Suppressor macrophage (primary cell): ENCODE measurements around the gene CDC20.
"Not testable (repeated sequence)": the region's sequence is repeated elsewhere in the genome, so short reads cannot be mapped to it uniquely, and the experiment has no call there.

Experiments used
- DNase-seq, 4 experiments: peaks; one replicate each; pipeline ENCODE4 v3.0.0-alpha.2; 2020 to 2022

Gene CDC20

GRCh38 chr1:43358121-43358745, 548 bp upstream of the CDC20 start:
- DNase-seq = peak in 2 of 4 experiments; percentile 60 to 71

DNA sequence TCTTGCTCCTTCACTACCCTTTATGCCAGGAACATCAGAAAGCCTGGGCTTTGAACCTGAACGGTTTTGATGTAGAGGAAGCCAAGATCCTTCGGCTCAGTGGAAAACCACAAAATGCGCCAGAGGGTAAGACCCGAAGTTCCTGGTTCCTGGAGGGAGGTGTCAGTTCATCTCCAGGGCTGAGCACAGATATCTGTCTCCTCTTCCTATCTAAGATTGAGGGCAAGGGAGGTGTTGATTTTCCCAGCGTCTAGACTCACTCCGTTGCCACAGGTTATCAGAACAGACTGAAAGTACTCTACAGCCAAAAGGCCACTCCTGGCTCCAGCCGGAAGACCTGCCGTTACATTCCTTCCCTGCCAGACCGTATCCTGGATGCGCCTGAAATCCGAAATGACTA, 915 bp downstream of the CDC20 start:
- no peak for DNase-seq

- DNase-seq = peak in 1 of 4 experiments; percentile 18
Observed at GRCh38 chr1:43360616-43361015, 1.8 kb downstream of the CDC20 start.

- DNase-seq = peak; percentile 44 to 65 (median 58)
Observed at GRCh38 chr1:43363283-43363934, 4.6 kb downstream of the CDC20 start.

DNA sequence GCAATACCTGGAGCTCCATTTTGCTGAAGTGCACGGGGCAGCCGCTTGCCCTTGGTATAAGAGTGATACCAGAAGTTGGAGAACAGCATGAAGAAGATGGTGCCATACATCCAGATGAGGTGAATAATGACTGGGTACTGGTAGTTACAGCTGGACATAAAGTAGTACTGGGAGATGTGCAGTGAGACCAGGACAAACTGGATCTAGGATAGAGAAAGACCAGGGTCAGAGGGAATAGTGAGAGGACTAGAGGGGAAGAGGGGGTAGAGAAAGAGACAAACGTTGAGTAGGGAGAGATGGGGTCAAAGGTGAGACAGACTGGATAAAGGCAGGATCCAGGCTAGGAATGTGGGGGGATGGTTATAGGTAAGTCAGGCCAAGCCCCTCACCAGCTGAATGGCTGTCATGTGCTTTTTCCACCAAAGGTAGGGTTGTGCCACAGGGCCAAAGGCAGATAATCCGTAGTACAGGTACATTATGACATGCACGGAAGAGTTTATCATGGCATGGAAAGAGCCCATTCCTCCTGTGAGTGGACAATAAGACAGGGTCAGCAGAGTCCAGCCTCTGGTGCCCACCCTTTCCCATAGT, 5.2 kb downstream of the CDC20 start:
- no peak for DNase-seq

DNA sequence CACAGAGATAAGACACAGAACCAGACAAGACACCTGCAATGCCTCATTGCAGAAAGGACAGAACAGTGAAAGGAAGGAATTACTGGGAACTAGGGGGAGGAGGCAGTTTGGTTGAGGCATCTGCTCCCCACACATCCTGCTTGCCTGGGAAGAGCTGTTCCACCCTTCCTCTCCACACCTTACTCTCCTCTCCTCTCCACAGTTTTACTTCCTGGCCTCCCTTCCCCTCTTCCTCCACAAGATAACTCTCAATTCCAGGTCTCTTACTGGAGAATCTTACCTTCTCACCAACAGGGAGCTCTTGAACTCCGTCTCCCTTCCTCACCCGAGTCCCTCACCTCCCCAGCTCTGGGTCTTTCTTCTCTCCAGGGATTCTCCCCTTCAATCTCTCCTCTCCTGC, 6.9 kb downstream of the CDC20 start:
- DNase-seq = no peak

DNA sequence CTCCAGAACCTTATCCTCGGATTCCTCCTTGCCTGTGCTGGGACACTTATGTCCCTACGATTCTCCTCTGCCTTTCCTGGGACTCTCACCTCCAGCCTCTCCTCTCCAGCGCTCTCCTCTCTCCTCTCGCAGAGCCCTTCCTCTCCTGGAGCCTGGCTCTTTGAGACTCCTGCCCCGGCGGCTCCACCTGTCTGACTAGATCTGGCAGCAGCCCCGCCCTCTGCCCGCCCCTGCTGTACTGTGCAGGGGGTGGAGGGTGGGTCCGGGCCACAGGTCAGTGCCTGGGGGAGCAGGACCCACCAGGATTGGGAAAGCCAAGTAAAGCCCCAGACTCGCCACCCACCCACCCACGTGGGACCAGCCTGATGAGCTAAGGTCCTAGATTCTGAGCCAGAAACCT, 7.4 kb downstream of the CDC20 start:
- DNase-seq = no peak

DNA sequence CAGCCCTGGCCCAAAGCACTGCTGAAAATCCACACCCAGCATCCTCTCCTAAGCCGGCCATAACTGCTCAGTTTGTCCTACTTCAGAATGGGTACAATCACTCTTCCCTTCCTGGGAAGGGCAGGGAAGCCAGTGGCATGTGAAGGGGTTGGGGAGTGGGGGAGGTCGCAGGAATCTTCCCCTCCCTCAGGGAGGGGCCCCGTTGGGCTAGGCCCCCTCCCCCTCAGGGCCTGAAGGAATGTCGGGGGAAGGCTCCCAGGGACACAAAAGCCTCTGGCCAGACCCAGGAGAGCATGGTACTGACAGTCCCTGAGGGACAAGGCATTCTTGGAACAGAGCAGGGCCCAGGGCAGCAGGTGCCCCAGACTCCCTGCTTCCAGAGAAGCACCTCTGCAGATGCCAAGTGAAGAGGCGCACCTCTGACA, 7.8 kb downstream of the CDC20 start:
- no peak for DNase-seq

- peak; percentile 32 to 60 (median 46) for DNase-seq
Observed at GRCh38 chr1:43367026-43367903, 8.5 kb downstream of the CDC20 start.

- peak; percentile 95 to 99 (median 98) for DNase-seq
Observed at GRCh38 chr1:43367904-43368645, 9.3 kb downstream of the CDC20 start, which contains the start of gene ELOVL1. ELOVL1 (minus strand) TSS chr1:43368011; CDS start chr1:43365609, 2,402 bp downstream.

- DNase-seq = no peak
Observed at GRCh38 chr1:43368646-43369020, 9.9 kb downstream of the CDC20 start.

GRCh38 chr1:43369779-43370178, 11.0 kb downstream of the CDC20 start:
- not testable (repeated sequence) for DNase-seq

- no peak for DNase-seq
Observed at GRCh38 chr1:43370564-43370963, 11.8 kb downstream of the CDC20 start.

DNA sequence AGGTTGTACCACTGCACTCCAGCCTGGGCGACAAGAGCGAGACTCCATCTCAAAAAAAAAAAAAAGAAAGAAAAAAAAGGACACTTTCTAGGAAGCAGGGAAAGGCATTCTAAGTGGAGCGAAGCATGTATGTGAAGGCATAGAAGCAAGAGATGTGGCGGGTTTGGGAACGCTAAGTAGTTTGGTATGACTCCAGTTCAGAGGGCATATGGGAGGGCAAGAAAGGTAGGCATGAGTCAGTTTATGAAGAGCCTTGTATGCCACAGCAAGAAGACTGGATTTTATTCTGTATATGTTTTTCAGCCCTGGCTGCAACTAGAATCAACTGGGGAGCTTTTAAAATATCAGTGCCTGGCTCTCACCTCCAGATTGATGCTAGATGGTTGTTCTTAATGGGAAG, 13.4 kb downstream of the CDC20 start:
- DNase-seq = no peak

DNA sequence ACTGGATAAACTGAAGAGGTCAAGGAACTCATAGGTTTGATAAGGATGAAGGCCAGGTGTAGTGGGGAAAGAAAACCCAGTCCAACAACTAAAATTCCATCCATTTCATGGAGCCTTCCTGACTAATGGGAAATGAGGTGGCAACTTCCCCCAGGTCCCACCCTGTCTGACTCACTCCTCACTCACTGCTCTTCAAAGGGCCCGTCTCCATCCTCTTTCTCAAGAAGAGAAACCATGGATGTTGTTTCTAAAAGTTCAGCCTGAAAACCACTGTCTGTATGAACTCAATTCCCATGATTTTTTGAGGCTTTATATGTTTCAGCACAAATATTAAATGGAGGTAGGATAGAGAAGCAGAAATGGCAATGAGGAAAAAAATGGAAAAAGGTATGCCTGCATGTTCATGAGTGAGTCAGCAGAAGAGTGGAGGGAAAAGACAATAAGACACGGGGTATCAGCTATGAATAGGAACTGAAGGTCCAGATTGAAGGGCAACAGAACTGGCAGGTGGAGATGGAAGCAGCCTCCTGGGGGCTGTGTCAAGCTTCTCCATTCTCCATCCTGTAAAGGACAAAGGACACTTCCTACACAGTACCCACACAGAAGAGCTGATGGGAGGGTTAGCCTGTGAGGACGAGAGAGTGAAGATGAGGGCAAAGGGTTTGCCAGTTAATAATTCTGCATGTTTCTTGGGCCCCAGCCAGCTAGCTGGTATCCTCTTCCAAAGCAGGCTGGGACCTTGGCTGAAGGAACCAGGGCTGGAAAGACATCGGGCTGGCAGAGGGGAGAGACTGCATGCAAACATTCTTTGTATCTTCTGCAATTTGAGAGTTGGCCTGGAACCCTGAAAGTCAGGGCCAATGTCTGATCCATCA, 14.5 kb downstream of the CDC20 start:
- DNase-seq = peak in 2 of 4 experiments; percentile 28 to 35

DNA sequence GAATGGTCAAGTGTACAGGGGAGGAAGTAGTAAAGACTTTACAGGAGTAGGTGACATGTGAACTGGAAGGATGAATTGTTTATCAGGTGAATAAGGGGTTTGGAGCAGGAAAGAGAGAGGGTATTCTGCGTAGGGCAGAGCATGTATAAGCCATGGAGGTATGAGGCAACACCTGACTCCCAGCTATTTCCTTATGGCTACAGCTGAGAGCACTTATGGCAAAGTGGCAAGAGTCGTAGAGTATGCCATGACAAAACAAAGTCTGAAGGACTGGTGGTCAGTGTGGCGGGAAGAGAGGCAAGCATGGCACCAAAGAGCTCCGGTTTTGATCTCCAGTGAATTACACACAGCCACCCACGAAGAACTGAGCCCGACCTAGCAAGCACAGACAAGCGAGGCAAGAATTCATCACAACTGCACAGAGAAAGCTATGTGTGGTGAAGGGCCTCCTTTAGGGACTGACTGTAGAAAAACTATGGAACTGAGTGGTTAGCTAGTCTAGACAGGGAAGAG, 18.0 kb downstream of the CDC20 start:
- DNase-seq = no peak

DNA sequence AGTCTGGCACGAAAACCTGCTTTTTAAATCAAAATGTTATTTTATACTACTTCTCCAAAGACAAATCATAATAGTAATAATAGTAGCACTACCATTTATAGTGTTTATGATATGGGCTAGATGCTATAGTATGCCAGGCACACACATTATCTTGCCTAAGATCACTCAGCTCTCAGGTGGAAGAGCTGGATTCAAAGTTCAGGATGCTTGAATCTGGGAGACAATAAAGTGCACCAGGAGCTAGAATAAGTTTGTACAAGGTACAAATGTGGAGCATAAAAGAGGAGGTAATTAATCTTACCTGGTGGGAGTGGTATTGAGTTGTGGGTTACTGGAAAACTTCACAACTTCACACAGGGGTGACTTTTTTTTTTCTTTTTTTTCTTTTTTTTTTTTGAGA, 19.1 kb downstream of the CDC20 start:
- no peak for DNase-seq

- DNase-seq = no peak
Observed at GRCh38 chr1:43379476-43379875, 20.7 kb downstream of the CDC20 start.

DNA sequence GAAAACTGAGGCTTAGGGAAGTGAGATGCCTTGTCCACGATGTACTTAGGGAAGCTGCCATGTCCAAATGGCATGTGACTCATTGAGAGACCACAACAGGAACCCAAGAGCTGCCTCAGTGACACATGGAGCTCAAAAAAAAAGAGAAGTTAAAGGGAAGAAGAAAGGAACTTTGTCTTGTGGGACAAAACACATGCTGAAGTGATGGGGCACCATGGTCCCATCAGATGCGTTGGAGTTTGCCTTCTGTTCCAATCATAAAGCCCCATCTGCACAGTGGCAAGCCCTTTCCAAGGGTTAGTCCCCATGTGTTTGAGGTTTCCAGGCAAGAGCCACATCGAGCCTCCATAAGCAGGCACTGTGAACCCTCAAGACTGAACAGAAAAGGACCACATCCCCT, 22.8 kb downstream of the CDC20 start:
- peak; percentile 84 to 96 (median 90) for DNase-seq

DNA sequence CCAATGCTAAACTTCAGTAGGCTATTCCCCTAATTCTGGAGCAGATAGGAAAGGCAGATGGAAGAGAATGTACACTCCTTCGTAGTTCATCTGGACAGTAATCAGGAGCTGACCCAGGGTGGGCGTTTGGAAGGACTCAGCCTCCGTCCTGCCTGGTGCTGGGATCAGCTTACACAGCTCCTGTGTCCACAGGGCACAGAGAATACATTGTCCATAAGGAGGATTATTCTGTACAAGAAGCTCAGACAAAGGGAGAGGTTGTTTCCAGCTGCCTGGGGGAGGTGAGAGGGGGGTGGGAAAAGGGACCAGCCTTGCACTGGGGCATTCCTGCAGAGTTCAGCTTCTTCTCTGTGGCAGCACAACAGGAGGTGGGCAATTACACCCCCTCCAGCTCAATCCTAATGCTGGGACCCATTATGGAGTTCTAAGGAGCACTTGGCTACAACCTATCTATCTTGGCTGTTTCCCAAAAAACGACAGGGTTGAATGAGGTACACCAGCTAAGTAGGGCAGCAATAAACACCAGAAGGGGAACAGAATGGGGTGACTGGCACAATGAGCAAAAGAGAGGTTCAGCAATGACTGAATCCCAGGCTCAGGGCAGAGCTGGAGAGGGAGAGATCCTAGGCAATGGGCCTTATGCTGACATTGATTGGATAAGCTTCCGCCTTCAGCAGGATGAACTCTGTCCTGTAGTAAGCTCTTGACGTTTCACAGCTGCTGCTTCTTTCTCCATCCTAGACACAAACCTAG, 23.4 kb downstream of the CDC20 start:
- no peak for DNase-seq
